Central memory CD4-positive, alpha-beta T cell (primary cell): Measurements from ENCODE around the gene UGCG.
"Not testable (repeated sequence)": the region's sequence is repeated elsewhere in the genome, so short reads cannot be mapped to it uniquely, and the experiment has no call there.

Source experiments
- DNase-seq: peaks from one replicate; pipeline ENCODE4 v3.0.0; 2022

Gene UGCG

DNA sequence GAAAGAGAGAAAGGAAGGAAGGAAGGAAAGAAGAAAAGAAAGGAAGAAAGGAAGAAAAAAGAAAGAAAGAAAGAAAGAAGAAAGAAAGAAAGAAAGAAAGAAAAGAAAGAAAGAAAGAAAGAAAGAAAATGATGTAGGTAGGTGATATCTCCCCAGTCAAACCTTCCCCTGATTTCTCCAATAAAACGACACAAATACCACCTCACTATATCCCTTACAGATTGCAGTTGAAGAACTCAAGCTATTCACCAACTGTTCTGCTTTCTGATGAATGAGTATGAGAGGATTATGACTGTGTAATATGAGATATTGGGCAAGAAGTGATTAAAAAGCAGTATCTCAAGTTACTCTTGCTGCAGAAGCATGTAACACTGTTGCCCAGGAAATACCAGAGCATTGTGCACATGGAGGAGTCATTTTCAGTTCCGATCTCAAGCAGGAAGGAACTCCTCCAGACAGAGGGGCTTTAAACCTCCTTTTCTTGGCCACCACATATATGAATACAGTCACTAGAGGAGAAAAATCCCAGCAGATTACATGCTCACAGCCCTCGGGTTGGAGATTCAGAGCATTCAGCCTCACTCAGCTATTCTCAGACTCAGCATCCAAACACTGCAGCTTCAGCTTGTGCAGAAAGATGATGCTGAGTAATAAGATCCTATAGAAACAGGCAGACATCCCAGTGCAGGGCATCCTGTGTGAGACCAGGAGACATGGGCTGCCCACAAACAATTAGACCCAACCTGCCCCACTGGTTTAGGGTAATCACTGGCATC lies 61.4 kb downstream of the UGCG start:
- DNase-seq, result no peak

DNA sequence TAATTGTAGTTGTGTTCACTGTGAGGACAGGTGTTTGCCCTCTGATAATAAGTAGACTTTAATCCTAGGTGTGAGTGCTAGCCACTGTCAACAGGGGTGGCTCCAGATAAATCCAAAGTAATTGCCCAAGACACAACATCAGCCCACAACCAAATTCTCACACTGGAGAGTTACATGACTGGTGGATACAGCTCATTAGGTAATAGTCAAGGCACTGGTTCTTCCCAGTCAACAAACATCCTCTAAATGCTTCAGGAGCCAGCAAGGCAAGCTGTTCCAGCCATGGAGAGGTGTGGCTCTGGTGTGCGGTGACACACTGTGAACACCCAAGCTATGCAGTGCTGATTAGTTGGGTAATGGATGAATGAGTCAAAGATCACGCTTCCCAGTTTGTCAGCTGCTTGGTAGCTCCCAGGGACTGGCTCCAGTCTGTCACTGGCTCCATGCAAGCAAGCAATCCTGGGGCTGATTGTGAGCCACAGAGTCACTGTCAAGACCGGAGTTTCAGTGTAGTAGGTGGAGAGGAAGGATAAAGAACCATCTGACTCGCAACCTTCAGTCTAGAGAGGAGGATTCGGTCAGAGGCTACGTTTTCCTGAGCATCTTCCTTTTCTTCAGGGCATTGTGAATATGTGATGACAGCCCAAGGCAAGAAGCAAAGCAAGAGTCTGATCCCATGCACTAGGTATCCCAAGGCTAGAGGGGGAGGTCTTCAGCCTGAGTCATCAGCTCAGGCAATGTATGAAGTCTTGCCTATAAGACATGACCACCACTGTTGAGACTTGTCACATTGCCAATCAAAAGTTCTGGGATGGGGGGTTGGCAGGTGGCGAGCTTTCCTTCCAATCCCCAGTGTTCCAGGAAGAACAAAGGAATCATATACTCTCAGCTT lies 63.1 kb downstream of the UGCG start:
- DNase-seq, result no peak

DNA sequence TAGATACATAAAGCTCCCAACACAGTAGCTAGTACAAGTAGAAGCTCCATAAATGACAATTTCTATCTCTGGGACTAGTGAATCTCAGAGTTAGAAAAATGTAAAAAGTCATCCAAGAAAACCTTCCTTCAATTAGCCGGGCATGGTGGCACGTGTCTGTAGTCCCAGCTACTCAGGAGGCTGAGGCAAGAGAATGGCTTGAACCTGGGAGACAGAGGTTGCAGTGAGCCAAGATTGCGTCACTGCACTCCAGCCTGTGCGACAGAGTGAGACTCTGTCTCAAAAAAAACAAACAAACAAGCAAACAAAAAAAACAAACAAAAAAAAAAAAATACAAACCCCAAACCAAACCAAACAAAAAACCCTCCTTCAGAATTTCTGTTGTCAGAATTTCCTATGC lies 63.9 kb downstream of the UGCG start:
- DNase-seq, result not testable (repeated sequence)

DNA sequence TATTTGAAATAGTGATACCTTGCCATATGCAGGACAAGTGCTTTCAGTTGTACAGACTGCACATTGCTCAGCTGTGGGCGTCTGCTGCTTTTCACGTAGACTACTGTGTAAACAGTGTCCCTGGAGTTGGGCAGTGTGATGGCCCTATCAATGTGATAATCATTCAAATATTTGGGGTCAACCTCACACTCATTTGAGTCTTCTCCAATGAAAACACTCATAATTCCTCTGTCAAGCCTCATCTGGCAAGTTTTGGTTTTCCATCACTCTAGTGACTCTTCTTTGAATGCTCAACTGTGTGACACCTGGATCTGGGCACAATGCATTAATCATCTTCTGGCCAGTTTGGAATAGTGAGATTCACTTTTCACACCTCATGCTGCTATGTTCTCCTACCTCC lies 64.4 kb downstream of the UGCG start:
- DNase-seq, result no peak

DNA sequence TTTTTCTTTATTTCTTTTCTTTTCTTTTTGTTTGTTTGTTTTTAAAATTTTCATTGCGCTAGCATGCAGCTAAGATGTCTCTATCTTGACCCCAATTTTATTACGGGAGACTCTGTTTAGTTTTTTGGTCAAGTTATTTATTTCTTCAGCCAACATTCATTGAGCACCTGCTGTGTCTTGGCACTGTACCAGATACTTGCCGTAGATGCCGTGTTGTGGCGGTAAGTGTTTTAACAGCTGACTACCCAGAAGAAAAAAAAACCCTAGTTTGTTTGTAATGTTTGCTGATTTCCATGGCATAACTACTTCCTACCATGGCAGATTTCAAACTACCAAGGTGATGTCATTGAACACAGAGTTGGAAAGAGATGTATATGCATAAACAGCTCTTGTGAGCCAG lies 65.0 kb downstream of the UGCG start:
- no peak for DNase-seq

DNA sequence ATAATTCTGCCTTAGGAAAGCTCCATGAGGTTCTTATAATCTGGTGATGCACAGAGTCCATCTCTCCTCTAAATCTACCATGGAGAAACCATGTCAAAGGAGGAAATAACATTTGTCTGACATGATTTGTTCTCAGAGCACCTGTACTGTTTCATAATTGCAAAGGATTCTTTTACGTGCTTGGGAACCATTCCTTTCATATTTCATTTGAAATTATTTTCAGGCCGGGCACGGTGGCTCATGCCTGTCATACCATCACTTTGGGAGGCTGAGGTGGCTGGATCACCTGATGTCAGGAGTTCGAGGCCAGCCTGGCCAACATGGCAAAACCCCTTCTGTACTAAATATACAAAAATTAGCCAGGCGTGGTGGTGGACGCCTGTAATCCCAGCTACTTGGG lies 65.4 kb downstream of the UGCG start:
- no peak for DNase-seq

DNA sequence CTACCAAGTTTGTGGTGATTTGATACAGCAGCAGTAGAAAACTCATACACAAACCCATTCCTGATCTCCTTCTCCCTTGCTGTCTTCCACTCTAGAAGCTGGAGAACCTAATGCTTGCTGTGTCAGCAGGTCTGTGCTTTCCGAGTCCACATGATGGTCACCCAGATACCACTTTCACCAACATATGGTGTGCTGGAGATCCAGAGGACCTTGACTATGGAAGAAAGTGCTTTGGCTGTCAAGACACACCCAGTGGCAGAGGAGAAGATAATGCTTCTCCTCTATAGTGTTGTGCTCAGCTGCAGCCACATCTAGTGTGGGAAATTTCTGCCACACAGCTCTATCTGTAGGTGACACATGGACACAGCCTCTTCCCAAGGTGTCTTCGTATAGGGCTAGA lies 67.4 kb downstream of the UGCG start:
- DNase-seq, result no peak

DNA sequence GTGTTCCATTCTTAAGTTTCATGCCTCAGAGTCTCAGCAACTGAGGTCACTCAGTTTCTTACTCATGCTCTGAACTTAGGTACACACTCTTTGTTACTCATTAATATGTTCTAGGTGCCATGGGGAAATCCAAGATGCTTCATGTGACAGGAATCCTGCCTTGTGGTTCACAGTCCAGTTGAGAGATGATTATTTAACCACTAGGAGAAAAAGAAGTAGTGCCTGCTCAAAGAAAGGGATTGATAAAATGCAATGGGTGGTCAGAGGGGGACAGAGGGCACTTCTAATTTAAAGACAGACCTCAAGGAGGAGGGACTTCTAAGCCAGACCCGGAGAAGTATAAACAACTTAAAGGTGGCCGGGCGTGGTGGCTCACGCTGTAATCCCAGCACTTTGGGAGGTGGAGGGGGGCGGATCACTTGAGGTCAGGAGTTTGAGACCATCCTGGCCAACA lies 69.0 kb downstream of the UGCG start:
- DNase-seq, result no peak

DNA sequence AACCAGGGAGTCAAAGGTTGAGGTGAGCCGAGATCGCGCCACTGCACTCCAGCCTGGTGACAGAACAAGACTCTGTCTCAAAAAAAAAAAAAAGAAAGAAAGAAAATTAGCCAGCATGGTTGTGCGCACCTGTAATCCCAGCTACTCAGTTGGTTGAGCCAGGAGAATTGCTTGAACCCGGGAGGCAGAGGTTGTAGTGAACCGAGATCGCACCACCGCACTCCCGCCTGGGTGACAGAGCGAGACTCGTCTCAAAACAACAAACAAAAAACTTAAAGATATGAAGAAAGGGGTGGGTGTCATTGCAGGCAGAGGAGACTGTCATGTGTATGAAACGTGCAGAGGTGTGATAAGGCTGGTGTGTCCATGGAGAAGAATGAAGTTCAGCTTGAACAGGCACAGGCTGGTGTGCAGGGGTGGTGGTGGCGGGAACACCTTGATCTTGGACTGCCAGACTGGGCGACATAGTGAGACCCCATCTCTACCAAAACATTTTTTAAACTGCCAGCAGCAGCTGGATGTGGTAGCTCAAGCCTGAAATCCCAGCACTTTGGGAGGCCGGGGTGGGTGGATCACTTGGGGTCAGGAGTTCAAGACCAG lies 69.6 kb downstream of the UGCG start:
- no peak for DNase-seq

DNA sequence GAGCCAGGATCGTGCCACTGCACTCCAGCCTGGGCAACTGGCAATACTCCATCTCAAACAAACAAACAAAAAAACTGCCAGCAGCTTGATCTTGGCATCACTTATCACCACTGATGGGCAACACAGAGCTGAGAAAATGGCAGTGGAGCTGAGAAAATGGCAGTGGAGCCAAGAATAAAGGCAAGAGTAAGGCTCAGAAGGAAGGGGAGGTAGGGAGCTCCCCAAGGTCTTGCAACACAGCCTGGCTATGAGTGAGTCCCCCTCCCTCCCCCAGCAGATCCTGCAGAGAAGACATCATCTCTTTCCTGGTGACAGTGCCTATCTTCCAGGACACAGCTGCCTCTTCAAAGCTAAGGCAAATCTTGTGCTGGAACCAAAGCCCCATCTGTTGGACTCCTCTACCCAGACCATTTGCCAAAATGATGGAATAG lies 70.3 kb downstream of the UGCG start:
- no peak for DNase-seq

DNA sequence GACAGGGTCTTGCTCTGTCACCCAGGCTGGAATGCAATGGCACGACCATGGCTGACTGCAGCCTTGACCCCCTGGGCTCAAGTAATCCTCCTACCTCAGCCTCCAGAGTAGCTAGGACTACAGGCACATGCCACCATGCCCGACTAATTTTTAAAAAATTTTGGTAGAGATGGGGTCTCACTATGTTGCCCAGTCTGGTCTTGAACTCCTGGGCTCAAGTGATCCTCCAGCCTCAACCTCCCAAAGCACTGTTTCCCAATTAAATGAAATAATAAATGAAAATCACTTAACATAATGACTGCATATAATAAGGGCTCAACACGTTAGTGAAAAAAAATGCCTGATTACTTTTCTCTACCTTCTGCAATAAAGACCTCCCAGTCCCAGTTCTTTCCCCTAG lies 71.0 kb downstream of the UGCG start:
- no peak for DNase-seq

DNA sequence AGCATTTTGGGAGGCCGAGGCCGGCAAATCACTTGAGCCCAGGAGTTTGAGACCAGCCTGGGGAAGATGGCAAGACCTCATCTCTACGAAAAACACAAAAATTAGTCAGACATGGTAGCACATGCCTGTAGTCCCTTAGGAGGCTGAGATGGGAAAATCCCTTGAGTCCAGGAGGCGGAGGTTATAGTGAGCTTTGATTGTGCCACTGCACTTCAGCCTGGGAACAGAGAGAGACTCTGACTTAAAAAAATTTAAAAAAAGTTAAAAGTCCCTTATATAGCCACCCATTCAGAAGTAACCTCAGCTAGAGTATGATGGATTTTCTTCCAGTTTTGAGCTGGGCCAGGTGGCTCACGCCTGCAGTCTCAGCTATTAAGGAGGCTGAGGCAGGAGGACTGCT lies 72.4 kb downstream of the UGCG start:
- no peak for DNase-seq

DNA sequence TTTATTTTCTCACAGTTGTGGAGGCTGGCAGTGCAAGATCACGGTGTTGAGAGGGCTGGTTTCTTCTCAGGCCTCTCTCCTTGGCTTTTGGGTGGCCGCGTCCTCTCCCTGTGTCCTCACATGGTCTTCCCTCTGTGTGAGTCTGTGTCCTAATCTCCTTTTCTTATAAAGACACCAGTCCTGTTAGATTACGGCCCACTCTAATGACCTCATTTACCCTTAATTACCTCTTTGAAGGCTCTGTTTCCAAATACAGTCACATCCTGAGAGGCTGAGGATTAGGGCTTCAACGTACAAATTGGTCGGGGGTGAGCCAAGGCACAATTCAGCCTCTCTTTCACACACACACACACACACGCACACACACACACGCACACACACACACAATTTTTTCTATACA lies 73.0 kb downstream of the UGCG start:
- DNase-seq, result no peak

DNA sequence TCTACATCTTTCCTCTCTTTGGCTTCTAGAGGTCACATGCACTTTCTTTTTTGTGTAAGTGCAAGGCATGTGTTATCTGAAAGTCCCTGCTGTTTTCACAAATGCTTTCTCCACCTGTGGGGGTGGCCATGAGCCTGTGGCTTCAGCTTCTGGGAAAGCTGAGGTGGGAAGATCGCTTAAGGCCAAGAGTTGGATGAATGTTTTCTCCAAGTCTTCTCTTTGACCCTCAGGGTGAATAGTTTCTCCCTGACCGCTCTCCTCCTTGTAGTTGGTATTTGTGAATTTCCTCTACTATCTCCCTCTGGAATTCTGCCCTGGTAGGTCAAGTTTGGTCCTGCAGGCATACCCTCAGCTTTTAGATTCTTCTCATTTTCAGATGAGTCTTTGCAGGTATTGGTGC lies 74.2 kb downstream of the UGCG start:
- DNase-seq, result no peak

DNA sequence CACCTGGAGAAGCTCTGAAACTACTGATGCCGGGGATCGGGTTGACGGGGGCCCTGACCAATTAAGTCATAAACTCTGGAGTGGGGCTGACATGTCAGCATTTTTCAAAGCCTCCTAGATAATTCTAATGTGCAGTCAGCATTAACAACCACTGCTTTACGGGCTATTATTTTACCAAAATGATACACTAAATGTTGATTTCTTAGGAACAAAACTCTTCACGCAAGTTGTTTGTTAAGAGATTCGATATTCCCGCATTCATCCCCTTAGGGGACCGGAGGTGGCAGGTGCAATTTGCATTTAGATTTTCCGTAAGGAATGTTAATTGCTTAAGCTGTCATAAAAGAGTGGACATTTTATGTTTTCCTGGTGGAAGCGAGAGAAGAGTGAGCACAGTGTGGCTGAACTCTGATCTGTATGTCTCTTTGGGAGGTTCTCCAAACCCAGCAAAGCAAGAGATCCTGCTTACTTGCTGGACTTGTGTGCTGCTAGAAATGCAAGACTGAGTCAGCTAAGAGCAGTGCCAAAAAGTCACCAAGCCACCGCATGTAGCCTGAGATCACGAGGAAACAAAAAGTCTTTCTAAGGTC lies 77.6 kb downstream of the UGCG start:
- no peak for DNase-seq

DNA sequence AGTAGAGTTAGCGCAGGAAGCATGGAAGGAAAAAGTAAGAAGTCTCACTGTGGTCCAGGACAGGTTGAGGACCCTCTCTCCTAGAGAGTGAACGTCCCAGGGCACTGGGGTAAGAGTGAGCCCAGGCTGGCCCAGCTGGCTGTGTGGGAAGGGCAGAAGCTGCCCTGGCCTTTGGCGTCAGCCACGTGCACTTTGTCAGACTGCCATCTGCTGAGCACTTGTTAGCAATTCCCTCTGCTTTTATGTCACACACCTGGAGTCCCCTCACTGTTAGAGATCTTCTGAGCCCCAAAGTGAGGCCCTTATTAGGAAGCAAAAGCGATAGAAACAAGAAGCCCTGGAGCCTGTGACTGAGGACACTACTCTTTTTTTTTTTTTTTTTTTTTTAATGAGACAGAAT lies 79.1 kb downstream of the UGCG start:
- DNase-seq, result no peak

DNA sequence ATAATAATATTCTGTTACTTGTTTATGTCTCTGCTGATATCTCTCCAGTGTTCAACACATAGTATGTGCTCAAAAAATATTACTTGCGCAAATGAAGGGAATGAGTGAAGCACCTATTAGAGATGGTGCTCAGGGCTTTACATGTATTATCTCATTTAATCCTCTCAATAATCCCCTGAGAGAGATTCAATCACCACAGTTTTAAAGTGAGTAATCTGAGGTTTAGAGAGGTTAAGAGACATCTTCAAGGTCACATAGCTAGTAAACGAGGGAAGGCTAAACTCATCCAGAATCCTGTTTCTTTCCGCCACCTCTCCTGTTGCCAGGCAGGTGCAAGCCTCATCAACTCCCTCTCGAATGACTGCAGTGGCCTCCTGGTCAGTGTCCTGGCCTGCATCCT lies 82.0 kb downstream of the UGCG start:
- no peak for DNase-seq

DNA sequence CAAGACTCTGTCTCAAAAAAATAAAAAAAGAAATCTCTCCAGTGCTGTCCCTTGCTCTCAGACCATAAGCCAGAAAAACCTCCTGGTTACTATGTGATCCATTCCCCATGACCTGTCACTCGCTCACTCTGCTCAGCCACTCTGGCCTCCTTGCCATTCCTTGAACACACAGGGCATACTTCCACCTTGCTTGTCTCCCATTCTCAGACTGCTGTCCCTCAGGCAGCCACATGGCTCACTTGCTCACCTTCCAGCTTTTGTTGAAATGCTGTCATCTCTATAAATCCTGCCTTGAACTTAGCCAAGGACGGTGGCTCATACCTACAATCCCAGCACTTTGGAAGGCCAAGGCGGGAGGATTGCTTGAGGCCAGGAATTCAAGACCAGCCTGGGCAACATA lies 82.9 kb downstream of the UGCG start:
- DNase-seq, result no peak

DNA sequence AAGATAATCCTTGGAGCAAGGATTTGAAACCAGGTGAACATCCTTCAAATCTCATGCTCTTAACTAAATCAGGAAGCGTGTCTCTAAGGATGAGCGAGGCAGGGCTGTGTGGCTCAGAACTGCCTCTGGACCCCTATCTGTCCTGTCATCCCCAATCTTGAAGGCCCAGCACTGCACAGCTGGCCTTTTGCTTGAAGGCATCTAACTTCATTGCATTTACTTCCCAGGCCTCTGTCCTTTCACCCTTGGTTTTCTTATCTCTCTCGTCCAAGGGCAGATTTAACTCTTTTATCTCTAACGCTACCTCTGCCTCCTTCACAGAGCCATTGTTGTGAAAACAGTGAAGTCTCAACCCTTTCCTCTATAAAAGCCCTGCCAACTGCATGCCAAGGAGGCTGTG lies 83.8 kb downstream of the UGCG start:
- DNase-seq, result no peak

DNA sequence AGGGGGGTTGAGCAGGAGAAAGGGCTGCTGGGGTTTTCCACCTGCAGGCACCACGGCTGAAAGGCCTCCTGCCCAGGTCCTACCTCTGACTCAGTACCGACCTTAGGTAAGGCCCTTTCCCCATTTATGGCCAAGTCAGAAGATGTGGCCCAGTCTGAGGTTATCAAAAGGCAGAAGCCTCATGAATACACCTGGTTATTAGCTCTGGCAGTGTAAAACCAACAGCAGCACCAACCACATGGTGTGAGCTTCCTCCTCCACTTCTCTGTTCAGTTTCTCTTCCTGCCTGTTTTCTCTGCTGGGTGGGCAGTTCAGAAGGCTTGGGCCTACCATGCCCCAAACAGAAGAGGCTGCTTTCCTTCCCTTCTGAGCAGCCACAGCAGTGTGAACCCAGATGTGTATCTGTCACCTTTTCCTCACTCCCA lies 86.9 kb downstream of the UGCG start:
- no peak for DNase-seq

DNA sequence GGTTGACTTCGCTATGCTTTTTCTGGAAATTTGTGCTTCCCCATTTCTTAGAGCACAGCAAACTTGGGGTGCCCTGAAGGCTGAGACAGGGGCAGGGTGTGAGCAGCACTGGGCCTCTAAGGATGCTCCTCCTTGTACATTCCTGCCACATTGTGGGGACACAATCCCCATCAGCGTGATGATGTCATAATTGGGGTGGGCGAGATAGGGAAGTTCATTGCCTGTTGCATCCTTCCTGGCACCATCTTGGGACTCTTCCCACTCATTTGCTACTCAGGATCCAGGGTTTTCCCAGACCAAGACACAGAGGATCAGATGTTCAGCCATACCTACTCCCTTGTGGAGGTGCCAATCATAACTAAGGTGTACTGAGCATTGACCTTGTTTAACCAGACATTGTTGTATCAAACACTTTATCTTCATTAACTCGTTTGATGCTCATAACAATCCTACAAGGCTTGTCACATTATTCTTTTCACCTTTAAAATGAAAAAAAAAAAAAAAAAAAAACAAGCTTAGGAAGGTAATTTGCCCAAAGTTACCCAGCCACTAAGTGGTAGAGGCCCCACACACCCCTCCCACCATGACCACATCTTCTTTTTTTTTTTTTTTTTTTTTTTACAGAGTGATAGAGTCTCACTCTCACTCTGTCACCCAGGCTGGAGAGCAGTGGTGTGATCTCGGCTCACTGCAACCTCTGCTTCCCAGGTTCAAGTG lies 87.6 kb downstream of the UGCG start:
- DNase-seq, result no peak
